Stimulated activated CD8-positive, alpha-beta memory T cell treated with anti-CD3 and anti-CD28 coated beads, Interleukin-4, amount 100 ng/mL, for 48 hours (primary cell): ENCODE results near the gene DDX10.

Experiments used
- DNase-seq: peaks from one replicate; pipeline ENCODE4 v3.0.0-alpha.2; 2020

DDX10 gene

DNA sequence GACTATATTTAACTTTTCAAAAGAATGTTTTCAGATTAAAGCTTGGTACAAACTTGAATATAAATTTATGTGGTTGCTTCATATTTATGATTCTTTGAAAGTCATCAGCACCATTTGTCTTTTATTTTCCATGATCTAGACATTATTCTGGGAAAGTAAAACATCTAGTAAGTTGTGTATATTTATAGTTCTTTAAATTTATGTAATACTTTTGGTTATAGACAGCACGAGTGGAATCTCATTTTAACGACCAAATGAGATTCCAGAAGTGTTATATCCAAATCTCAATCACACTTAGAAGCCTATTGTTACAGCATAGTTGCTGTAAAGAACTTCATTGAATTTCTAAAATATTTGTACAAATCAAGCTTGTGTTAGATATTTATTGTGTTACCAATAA is 212.3 kb downstream of the DDX10 start:
- DNase-seq: no peak

DNA sequence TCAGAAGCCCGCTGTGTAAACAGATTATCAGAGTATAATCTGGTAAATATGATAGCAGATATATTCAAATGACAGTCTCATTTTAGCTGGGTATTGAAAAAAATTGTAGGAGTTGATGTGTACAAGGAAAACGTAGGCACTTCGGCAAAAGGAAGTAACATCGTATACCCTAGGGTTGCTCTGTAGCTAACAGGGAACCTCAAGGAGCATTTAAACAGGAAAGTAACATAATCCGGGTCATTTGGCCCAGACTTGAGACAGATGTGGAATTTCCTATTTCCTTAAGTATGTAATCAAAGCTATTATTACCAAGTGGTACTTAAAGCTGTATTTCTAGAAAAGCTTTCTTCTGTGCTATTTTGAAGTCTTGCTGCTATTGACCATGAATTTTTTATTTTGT is 215.6 kb downstream of the DDX10 start:
- no peak for DNase-seq

DNA sequence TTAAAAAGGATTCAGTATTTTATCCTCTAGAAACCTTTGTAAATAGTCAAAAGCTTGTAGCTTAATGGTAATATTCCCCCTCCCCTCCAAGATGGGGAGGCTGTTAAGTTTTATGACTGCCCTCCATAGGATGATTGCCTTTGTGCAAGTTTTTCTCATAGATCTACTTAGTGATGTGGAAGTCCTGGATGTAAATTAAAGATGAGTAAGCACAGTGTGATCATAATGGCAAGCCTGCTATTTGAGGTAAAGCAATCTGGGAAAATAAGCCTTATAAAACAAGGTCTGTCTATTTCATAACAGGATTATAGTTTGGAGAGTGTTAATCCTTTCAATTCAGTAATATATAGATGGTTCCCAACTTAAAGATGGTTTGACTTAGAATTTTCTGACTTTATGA is 216.3 kb downstream of the DDX10 start:
- DNase-seq: no peak

DNA sequence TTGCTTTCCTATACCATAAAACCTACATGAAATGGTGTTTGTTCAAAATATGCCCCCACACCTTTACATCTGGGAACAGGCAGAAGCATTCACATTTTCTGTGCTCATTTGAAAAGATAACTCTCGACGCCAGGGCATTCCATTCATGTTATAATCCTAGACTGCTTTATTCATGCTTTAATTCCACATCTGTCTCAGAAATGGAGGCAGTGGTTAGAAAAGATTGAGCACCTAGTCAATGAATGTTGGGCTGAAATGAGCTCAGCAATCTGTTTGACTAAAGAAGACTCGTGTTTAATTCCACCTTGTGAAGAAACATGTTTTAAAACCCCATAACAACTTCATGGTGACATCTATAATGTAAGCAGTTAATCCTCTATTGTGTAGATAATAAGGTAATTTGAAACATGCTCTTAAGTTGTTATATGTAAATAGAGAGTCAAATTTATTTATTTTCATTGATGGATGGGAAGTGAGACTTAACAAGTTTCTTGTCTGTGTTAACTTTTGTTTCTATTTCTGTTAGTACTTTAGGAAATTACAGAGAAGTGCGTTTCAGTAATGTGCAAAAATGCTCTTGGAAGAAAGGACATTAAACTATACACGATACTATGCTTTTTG is 217.5 kb downstream of the DDX10 start:
- no peak for DNase-seq

DNA sequence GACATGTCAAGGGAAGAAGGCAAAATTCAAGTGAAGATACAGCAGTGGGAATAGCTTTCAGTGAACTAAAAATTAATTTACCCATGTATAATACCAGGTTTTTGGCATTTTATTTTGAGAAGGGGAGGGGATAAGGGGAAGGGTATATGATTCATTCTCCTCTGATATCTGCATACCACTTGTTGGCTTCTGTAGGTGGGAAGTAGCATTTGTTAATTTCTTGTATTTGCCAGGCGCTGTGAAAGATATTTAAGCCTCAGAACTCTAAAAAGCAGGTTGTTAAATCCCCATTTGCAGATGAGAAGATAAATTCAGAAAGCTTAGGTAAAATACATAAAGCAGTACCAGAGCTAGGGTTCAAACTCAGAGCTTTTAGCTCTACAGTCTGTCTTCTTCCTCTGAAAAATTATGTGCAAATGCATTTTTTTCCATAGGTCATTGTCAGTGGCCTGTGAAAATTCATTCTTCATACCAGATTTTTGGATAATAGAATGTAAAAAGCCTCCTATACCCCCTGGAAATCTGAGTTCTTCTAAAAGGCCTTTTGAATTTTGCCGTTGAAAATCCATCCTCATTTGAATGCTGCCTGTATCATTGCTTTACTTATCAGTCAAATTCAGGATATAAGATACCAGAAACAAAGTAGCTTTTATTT is 221.3 kb downstream of the DDX10 start:
- DNase-seq: no peak

DNA sequence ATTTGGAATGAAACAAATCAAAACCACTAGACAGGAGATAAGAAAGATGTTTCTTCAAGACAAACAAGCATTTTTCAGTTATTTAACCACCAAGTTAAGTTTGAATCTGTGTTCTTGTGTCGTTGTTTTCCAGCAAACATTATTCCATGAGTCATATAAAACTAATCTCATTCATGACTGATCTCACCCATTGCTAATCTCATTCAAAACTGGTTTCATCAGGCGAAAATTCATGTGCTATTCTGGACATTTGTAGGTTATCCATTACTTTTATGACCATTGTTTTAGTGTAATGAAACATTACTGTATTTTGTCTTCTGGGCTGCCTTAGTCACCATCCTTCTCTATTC is 221.8 kb downstream of the DDX10 start:
- DNase-seq: no peak

DNA sequence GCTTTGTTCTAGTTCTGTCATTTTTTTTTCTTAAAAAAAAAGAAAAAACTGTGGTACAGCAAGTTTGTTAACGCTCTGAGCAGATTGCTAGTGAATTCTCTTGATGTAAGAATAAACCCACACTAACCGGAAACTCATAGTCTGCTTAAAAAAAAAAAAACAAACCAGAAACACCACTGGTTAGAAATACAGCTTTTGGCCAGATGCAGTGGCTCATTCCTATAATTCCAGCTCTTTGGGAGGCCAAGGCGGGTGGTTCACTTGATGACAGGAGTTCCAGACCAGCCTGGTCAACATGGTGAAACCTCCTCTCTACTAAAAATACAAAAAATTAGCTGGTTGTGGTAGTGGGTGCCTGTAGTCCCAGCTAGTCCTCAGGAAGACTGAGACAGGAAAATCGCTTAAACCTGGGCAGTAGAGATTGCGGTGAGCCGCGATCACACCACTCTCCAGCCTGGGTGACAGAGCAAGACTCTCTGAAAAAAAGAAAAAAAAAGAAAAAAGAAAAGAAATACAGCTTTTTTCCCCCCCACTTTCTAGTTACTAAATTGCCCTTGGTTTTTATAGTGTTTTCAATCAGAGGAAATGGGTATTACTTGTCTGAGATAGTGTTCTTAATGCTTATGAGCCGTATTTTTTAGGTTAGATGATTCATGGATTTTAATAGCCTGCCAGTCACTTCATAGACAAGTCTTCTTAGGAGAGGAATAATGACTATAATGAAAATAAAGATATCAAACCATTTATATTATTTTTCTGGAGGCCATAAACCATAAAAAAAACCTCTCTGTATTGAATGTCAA is 222.8 kb downstream of the DDX10 start:
- DNase-seq: no peak

DNA sequence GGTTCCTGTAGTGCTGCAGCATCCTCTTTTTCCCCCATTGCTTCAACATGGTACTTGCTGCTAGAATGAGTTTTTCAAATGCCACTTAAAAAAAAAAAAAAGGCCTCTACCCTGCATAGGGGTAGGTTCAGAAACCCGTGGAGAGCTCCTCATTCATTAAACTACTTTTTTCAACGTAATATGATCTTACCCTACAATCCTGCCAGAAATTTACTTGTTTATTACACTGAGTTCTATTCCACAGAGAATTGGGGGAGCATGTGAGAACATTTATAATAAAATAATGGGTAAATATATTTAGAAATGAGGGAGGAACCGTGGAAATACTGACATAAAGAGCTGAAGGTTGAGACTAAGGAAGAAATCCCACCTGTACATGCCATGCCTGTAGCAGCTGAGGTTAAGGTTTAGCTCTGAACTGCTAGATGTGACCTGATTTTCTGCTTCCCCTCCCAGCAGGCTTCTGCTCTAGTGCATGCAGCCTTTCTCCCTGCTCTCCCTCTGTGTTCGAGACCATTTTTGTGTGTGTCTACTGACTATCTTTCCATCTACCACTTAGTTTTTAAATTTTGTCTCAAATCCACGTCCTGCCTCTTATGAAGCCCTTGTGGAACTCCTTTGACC is 225.7 kb downstream of the DDX10 start:
- DNase-seq: no peak

DNA sequence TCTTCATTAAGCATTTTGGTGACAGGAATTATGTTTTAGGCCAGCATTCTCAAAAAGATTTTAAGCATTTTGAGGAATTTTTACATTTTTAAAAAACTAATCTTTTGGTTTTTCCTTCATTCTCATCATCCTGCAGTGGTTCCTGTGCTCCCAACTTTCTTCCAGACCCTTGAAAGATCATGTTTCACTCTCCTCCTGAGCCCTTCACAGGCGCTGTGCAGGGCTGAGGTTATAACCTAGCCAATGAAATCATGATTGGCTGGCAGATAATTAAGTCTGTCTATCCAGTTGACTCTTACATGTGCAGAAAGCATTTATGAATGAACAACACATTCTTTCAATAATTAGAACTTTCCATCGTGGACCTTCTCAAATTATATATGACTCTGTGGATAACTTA is 226.3 kb downstream of the DDX10 start:
- DNase-seq: no peak

DNA sequence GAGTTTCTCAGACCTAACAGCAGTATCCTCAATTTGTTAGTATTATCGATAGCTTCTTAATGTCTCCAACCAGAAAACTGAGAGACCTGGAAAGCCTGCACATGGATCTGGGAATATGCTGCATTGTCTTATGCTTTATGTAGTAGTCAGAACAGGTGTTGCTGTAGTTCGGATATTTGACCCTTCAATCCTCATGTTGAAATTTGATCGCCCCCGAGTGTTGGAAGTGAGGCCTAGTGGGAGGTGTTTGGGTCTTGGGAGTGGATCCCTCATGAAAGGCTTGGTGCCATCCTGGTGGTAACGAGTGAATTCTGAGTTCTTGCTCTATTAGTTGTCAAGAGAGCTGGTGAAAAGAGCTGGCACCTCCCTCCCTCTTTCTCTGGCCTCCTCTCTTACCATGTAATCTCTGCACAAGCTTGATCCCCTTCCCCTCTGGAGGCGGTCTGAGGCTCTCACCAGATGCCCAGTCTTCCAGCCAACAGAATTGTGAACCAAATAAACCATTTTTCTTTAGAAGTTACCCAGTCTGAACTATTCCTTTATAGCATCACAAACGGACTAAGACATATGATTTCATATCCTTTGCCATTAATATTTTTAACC is 227.1 kb downstream of the DDX10 start:
- no peak for DNase-seq

DNA sequence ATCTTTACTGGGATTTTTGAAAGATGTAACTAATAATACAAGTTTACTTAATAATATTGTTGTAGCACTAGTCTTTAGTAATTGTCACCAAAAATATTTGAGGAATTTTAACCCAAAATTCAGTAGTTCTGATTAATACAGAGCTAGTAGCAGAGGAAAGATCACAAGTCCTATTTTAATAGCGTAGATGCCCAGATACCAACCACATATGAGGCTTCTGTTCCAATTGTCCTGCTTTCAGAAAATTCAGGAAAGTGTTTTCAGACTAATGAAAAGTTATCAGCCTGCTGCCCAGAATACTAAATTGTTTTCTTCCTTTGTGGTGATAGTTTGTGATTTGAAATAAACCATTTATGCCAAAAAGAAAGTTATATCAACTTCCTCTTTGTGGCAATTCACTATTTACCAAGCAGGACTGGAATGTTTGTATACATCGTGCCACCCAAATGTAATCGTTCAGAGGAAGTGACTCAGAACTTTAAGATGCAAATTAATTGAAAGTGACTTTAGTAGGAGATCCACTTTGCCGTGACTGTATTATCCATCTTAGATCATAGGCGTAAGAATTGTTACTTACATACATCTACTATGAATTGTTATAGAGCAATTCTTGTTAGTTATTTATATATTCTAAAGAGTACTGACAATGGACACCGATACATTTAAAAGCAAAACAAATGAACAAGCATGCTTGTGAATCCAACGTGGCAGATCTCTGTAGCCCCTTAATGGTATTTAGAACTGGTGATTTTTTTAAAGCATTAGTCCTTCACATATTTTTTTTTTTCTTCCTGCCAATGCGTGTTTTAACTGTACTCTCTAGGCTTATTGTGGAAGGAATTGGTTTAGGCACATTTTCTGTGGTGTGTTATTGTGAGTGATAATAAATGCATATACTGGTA is 231.0 kb downstream of the DDX10 start:
- DNase-seq: no peak

DNA sequence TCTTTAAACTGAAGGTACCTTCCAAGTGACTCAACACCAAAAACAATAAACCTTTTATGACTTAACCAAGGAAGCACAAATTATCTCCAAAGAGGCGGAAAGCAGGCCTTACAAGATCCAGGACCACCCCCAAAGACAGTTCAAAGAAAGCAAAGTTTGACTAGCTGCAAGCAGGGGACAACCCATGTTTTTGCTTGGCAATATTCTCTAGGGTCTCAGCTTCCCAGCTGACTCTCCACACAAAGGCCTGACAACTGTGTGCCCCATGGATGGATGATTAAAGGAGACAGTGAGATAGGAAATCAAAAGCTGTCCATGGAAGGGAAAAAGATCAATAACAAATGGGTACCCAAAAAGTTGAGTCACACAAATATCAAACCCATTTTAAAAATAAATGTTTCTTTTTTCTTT is 232.2 kb downstream of the DDX10 start:
- DNase-seq: no peak

DNA sequence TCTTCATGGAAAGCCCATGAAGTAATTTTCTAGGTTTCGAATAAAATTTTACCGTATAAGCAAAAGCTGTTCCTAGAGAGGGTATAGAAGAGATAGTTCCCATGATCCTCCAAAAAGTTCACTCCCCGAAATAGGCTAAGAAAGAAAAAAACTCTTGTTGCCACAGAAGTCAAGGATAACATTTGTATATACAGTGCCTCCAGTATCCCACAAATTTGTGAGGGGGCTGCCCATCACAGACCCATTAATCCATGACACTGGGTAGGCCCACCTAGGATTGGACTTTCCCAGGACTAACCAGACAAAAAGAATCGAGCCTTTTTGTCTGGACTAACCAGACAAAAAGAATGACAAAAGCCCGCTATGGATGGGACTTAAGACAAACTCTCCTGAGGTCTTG is 233.0 kb downstream of the DDX10 start:
- no peak for DNase-seq

DNA sequence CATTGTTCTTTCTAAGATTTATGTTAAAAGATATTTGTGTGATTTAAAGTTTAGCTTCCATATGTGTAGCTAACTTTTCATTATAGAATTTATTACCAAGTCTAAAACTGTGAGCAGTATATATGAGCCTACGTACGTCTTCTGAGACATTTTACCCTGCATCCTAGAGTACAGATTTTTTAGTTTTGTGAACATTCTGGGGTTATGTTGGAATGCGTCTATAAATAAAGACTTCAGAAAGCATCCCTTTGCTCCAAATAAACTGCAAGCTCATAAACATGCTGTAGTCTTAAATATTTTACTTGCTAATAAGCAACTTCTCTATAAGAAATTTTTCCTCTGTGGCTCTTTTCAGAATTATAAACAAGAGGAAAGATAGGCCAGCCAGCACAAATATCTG is 236.5 kb downstream of the DDX10 start:
- no peak for DNase-seq

DNA sequence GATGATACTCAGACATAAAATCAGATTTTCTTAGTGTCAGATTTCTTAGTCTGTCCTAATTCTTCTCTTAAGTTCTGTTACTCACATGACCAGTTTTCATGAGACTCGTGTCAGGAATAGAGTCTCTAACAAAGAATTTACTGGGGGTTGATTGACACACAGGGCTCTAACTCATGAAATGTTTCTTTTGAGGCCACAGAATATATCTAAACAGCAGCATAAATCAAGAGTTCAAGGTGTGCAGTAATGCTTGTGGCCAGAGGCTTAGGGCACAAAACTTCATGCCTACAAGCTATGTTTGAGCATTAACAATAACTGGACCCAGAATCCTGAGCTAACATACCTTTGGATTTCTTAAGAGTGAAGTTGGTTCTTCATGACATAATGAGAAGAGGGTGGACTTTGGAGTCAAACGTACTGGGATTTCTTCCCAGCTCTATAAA is 237.2 kb downstream of the DDX10 start:
- no peak for DNase-seq

DNA sequence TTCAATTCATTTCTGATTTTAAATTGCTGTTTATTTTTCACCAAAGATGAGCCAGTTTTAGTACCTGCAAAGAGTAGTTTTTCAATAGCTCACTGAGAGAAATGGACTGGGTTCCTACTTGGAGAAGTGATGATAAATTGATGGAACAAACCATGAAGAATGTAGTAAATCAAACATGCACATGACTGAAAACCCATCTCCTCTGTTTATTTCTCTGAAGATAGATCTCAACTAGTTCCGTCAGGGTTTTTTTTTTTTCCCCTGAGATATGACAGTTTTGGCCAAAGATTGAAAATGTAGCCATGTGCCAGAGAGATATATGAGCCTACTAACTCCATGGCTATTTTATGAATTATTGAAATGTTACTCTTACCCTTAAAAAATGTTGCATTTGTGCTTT is 239.6 kb downstream of the DDX10 start:
- no peak for DNase-seq

DNA sequence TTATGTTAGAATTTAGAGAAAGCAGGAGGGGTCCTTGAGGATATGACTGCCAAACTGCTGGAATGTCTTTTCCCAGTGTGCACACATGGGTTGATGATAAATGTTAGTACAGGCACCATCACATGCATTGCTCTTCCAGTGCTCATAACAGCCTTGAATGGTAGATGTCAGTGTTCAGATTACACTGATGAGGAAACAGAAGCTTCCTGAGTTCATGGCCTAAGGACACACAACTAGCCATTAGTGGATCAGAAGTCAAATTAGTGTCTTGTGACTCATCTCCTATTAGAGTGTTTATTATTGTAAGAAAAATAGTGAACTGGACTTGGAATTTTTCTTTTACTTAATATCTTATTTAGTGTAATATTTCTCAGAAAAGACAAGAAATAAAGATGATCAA is 241.5 kb downstream of the DDX10 start:
- no peak for DNase-seq

DNA sequence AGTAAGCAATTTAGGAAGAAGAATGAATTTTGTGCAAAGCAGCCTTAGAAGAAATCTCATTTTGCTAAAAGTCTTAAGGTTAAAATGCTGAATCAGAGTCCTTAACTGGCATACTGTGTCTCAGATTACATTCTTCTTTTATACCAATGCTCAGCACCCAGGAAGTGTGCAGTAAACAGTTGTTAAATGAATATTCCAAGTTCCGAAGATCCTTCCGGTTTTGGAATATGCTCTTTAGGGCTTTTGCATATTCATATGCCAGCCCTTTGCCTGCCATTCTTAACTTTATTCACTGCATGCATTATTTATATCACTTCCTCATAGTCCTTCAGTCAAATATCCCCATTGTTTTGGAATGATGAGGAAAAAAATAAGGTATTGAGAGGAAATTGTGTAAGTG is 242.0 kb downstream of the DDX10 start:
- DNase-seq: no peak

DNA sequence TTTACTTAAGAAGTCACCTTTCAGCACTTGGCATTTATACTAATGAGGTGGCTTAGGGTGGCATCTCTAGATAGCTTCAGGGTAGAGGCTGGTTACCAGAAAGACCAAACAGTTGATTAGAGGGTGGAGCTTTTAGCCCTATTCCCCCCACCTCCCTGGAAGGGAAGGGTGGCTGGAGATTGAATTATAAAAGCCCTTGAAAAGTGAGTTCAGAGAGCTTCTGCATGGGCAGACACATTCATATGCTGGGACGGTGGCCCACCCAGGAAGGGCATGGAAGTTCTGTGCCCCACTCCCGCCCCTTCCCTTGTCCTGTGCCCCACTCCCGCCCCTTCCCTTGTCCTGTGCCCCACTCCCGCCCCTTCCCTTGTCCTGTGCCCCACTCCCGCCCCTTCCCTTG is 244.2 kb downstream of the DDX10 start:
- DNase-seq: no peak

DNA sequence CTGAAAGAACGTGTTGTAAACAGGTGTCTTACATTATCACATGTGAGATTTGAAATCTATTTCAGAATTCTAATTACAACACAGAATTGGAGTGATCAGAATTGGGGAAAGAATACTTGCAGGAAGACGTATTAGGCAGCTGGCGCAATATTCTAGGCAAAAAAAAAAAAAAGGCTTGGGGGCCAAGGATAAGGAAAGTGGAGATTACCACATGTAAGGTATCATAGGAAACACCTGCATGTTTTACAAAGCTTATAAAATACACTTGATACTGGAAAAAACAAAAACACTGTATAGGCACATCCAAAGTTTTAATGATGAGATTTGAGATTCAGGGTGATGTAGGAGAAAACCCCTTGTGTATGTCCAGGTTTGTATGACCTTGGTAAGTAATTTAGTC is 245.1 kb downstream of the DDX10 start:
- DNase-seq: no peak

DNA sequence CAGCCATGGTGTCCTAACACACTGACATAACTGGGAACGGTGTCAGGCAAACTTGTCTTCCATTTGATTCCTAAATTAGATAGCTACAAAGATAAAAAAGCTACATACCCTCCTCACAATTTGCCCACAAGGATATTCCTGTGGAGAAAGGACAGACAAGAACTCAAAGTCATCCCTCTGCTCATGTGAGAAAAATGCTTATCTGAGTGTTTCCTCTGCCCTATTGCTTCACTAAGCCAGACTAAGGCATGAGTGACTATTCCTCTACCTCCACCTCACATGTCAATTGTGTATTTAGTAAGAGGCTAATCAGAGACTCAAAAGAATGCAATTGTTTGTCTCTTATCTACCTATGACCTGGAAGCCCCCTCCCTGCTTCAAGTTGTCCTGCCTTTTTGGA is 247.7 kb downstream of the DDX10 start:
- DNase-seq: no peak

DNA sequence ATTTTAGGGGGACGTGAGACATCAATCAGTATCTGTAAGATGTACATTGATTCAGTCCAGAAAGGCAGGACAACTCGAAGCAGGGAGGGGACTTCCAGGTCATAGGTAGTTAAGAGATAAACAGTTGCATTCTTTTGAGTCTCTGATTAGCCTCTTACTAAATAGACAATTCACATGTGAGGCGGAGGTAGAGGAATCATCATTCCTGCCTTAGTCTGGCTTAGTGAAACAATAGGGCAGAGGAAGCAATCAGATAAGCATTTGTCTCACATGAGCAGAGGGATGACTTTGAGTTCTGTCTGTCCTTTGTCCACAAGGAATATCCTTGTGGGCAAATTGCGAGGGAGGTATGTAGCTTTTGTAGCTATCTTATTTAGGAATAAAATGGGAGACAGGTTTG is 248.3 kb downstream of the DDX10 start:
- no peak for DNase-seq
